Renal cortical epithelial cell (primary cell): ENCODE data around the gene LRRC73. TPM values are rescaled to one million over a fixed set of nuclear protein-coding genes. Genes with fewer than 3 reads are reported as not detected.
"Not testable (repeated sequence)": the region's sequence is repeated elsewhere in the genome, so short reads cannot be mapped to it uniquely, and the experiment has no call there.

Experiments used
- DNase-seq: peaks from one replicate; pipeline ENCODE4 v3.0.0-alpha.2; 2011; ENCODE audit warnings: low read depth
- total RNA-seq: library from RNA; depleted of rRNA; stranded (reverse); fragments of >200 nt; gene quantifications from 2 replicates; pipeline ENCODE4 v1.2.3, GENCODE V29; 2014

Gene LRRC73
- total RNA-seq, 1 donor from 2014 or later, result 1.1 TPM

GRCh38 chr6:43461936-43462335 lies 48.2 kb downstream of the LRRC73 start:
- DNase-seq, result no peak

DNA sequence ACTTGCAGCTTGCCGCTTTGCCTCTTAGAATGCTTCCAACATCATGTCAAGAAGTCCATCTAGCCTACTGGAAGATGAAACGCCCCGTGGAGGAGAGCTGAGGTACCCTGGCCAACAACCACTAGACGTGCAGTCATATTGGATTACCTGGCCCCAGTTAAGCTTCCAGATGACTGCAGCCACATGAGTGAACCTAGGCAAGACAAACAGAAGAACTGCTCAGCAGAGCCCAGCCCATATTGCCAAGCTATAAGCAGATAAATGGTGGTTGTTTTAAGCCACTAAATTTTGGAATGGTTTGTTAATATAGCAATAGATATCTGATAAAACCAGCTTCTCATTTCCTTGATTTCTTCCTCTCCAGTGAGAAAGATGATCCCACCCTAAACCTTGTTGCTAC lies 50.1 kb downstream of the LRRC73 start:
- no peak for DNase-seq

DNA sequence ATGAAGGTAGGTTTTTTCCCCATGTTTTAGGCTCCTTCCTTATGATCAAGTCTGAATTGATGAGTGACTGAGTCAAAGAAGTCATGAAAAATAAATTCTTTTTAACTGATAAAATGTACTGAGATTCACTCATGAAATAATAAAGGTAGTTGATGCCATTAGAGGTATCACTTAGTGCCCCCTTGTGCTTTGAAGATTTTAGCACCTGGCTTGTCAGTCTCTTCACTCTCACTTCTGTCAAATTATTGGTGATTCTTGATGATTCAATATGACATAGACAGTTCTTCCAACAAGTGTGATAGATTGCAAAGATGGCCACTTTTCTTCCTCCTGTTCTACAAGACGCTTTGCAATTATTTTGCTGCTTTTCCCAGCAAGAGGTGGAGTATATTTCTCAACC lies 50.6 kb downstream of the LRRC73 start:
- no peak for DNase-seq

DNA sequence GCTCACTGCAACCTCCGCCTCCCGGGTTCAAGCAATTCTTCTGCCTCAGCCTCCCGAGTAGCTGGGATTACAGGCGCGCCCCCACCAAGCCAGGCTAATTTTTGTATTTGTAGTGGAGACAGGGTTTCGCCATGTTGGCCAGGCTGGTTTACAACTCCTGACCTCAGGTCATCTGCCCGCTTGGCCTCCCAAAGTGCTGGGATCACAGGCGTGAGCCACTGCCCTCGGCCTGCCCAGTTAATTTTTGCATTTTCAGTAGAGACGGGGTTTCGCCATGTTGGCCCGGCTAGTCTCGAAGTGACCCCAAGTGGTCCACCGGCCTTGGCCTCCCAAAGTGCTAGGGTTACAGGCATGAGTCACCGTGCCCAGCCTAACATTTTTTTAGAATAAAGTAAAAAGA lies 52.0 kb downstream of the LRRC73 start:
- DNase-seq, result not testable (repeated sequence)

GRCh38 chr6:43457643-43458042 lies 52.5 kb downstream of the LRRC73 start:
- DNase-seq, result no peak

Other genes starting within 250 kb of the LRRC73 start
- not detected in 2 replicates for gene SLC22A7, start 212.1 kb downstream of the LRRC73 start, total RNA-seq
- 0.25 TPM in 1 of 2 replicates, not detected in the other for gene CRIP3, start 201.5 kb downstream of the LRRC73 start, total RNA-seq
- gene ZNF318, start 140.7 kb downstream of the LRRC73 start, total RNA-seq, result 3.8 and 11.6 TPM in 2 replicates
- gene ABCC10, start 82.8 kb downstream of the LRRC73 start, total RNA-seq, result 13.0 and 19.1 TPM in 2 replicates
- gene DLK2, start 54.8 kb downstream of the LRRC73 start, total RNA-seq, result 1.3 TPM in 1 of 2 replicates, not detected in the other
- gene TJAP1, start 32.8 kb downstream of the LRRC73 start, total RNA-seq, result 6.4 and 19.6 TPM in 2 replicates
- 114 and 161 TPM in 2 replicates for gene YIPF3, start 6.6 kb upstream of the LRRC73 start, total RNA-seq
- gene POLR1C, start 6.7 kb upstream of the LRRC73 start, total RNA-seq, result 36.1 and 49.0 TPM in 2 replicates
- 39.8 and 49.1 TPM in 2 replicates for gene XPO5, start 65.7 kb upstream of the LRRC73 start, total RNA-seq
- gene POLH, start 65.8 kb upstream of the LRRC73 start, total RNA-seq, result 33.0 and 47.8 TPM in 2 replicates
- gene GTPBP2, start 118.9 kb upstream of the LRRC73 start, total RNA-seq, result 46.0 and 53.2 TPM in 2 replicates
- 49.7 and 91.3 TPM in 2 replicates for gene MAD2L1BP, start 125.5 kb upstream of the LRRC73 start, total RNA-seq
- 0.17 and 0.35 TPM in 2 replicates for gene RSPH9, start 134.7 kb upstream of the LRRC73 start, total RNA-seq
- gene MRPS18A, start 177.4 kb upstream of the LRRC73 start, total RNA-seq, result 35.5 and 62.0 TPM in 2 replicates